ENCODE measurements around the gene TMEM42.

Gene TMEM42

GRCh38 chr3:44910693-44911092, 49.0 kb downstream of the TMEM42 start:
- DNase-seq (ENCODE audit: low spot score) = no peak

DNA sequence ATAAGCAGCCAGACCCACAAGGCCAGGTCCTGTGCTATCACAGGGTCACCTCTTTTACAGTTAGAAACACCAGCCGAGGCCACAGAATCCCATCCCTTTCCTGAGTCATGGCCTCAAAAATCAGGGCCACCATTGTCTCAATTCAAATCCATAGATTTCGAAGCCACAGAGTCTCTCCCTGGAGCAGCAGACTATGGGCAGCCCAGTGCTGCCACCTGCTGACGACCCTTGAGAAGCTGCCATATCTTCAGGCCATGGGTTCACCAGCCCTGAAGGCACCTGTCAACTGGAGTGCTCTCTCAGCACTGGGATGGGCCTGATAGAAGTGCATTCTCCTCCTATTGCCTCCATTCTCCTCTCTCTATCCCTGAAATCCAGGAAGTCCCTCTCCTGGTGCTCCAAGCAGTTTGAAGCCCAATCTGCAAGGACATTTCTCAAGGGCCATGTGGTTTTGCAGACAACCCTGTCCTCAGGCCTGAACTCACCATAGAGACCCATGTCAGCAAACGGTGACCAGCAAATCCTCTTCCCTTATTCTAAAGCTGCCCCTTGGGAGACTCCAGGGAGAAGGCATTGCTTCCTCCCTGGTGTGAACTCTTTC, 52.3 kb downstream of the TMEM42 start:
- DNase-seq (ENCODE audit: low spot score) = peak; percentile 93

GRCh38 chr3:44914936-44915335, 53.2 kb downstream of the TMEM42 start:
- peak; percentile 42 for DNase-seq (ENCODE audit: low spot score)
